Measurements from ENCODE around the gene BRD3OS.

The BRD3OS gene

DNA sequence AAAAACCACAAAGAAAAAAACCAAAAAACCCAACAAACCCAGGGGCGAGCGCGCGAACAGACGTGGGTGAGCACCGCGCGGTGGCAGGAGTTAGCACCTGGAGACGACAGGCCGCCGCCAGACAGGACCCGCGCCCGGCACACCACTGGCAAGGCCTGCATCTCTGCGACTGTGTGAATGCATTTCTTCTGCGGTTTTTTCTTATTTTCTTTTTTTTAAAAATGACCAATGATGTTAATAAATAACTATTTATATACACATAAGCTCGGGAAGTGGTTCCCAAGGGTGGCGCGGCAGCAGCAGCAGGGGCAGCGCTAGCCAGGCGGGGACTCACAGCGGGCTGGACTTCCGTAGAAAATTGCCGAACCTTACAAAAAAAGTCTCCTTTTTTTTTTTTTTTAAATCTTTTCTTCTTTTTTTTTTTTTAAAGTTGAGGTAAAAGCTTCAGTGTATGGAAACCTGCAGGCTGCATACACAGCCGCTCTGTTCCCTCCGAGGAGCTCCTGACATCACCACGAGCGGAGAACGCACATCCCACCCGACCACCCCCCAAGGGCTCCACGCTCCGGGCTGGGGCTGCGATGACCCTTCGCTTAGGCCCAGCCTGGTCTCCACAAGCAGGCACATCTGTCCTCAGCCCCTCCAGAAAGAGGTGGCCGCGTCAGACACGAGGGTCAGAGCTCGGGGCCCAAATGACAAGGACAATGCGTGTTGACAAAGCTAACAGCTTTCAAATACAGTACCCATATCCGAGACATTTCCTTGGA, 7.4 kb downstream of the BRD3OS start:
- in situ Hi-C loops (cut with MboI; ENCODE audit: low sequenced_read_pairs) = no loop called here

DNA sequence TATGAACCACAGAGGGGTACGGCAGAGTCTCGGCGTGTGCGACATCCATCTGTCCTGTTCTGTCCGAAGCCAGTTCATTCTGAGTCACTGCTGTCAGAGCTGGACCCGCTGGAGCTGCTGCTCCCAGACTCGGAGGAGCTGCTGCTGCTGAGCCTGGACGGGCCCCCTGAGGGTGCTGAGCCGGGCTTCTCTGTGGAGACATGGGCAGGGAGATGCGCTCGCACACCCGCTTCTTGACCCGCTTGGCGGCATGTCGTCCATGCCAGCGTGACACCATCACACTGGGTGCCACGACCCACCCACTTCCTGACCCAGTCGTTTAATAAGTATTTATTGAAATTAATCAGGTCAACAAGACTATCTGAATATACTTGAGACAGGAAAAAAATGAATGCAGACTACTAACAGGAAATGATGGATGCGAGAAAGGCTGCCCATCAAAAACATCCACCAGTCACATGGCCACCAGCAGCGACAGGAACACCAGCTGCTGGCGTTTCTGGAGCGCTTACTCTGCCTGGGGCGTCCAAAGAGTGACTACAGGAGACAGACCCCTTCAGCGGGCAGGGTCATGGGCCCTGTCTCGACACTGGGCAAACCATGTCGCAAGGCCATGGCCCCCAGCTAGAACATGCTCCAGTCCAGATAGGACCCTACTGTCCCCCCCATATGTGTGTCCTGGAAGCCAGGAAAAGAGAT, 8.4 kb downstream of the BRD3OS start:
- in situ Hi-C loops (cut with MboI; ENCODE audit: low sequenced_read_pairs) = no loop called here

- in situ Hi-C loops (cut with MboI; ENCODE audit: low sequenced_read_pairs) = no loop called here
These were observed 9.1 kb downstream of the BRD3OS start for GRCh38 chr9:134034215-134035040.

DNA sequence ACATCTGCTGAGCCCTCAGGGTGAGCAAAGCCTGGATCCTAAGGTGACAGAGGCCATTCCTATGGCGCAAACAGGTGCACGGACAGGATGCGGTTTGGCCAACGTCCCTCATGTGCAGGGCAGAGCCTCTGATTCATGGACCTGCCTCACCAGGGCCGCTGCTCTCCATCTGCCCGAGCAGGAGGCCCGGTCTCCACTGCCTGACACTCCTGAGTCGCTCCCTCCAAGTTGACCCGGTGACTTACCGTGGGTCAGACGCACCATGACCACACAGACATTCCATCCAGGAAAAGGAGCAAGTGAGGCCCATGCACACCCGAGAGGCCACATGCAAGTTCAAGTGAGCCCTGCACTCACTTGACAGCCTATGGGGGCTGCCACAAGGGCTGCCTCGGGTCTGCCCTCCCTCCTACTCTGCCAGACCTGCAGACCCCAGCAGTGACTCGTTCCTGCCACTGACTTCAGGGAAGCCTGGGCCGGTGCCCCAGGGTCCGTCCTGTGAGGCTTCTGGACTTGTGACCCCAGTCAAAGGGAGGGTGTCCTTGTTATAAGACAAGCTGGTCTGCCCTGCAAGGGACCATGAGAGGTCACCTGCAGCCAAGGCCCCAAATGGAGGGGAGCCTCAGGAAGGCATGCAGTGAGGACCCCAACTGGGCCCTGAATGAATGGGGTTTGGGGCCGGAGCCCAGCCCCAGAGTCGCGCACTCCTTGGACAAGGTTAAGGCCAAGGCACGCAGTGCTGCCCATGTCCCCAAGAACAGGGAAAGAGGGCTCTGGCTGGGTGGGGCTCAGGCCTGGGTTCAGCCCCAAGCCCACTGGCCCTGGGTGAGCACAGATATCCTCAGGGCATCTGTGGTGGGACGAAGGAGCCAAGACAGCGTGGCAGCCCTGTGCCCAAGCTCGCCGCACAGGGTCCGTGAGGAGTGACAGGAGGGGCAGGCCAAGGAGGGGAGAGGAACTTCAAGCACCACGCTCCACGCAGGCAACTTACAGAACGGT, 10.1 kb downstream of the BRD3OS start:
- in situ Hi-C loops (cut with MboI; ENCODE audit: low sequenced_read_pairs) = no loop called here

GRCh38 chr9:134036130-134036529, 10.8 kb downstream of the BRD3OS start:
- in situ Hi-C loops (cut with MboI; ENCODE audit: low sequenced_read_pairs) = no loop called here

DNA sequence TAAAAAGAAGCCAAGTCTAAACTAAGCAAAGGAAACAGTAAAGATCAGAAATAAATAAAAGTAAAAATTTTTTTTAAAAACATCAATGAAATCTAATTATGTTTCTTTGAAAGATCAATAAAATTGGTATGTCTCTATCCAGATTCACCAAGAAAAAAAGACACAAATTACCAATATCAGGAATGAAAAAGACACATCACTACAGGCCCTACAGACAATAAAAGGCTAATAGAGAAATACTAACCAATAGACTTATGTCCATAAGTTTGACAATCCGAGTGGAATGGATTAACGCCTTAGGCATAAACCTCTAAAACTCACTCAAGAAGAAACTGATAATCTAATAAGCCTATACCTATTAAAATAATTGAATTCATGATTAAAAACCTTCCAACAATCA, 12.4 kb downstream of the BRD3OS start:
- in situ Hi-C loops (cut with MboI; ENCODE audit: low sequenced_read_pairs) = no loop called here

- in situ Hi-C loops (cut with MboI; ENCODE audit: low sequenced_read_pairs) = no loop called here
These were observed 14.3 kb downstream of the BRD3OS start for GRCh38 chr9:134039386-134040175.

DNA sequence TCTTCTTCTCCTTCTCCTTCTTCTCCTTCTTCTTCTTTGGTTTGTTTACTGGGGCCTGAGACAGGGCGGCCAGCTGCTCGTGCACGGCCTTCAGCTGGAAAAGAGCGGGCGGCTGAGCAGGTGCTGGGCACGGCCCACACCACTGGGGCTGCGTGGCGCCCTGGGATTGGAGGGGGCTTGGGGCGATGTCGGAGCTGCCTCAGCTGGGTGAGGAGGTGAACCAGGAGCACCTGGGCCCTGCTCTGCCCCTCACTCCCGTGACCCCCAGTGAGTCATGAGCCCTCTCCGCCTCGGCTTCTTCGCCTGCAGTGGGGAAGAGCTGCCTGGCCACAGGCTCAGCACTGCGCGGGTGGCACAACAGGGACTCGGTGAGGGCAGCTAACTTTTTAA, 14.9 kb downstream of the BRD3OS start:
- in situ Hi-C loops (cut with MboI; ENCODE audit: low sequenced_read_pairs) = no loop called here

DNA sequence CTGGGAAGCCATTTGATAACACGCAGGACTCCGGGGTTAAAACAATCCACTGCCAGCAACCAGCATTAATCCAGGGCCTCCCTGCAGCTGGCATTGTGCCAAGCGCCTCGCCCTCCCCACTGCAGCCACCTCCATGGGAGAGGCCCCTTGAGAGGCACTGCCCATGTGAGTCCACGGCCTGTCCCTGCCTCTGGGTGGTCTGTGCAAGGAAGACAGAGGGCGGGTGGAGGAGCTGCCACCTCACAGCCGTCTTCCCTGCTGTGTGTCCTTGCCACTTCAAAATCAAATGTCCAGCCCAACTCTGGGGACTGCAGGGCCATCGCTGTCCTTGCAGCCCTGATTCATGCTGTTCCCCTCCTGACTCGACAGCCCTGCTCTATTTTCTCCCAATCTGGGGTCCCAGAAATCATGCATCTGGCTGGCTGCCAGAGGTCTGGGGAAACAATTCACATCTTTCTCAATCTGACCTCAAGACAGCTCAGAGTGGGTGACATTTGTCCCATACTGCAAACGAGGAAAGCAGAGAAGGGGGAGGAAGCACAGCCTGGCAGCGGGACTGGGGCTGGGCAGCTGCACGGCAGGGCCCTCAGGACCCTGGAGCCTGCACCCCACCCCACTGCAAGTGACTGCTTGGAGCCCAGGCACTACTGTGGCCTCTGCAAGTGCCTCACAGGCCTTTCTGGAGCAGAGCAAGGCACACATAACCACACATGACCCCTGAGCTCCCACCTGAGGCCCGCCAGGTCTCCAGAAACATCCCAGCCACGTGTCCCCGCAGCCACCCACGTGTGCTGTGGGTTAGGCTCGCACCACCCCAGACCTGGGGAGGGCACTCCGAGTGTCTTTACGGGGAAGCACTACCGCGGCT, 15.7 kb downstream of the BRD3OS start:
- in situ Hi-C loops (cut with MboI; ENCODE audit: low sequenced_read_pairs) = no loop called here

DNA sequence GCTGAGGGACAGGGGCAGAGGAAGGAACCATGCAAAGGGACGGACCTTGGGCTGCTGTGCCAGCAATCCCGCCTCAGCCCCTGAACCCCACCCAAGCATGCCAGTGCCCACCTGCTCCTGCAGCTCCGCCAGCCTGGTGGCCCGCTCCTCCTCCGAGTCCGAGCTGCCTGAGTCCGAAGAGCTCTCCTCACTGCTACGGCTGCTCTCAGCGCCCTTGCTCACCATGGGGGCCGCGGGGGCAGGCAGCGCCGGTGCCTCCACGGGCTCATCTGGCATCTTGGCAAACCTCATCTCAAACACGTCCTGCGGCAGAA, 16.3 kb downstream of the BRD3OS start:
- in situ Hi-C loops (cut with MboI; ENCODE audit: low sequenced_read_pairs) = no loop called here

- in situ Hi-C loops (cut with MboI; ENCODE audit: low sequenced_read_pairs) = no loop called here
These were observed 18.3 kb downstream of the BRD3OS start for GRCh38 chr9:134043531-134043988.

DNA sequence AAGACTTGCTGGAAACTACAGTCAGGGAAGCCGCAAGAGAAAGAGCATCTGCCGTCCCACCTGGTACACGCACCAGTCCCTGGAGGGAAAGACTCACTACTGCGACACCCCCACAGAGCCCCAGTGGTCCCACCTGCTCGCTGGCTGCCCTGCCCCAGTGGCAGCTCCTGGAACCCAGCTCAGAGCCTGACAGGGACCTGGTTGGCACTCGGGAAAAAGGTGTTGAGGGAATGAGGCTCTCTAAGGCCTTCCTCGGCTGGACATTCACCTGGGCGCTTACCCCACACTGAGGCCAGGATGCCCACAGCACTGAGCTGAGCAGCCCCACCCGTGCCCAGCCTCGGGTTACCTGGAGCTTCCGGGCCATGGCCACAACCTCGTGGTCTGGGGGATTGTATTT, 19.7 kb downstream of the BRD3OS start:
- in situ Hi-C loops (cut with MboI; ENCODE audit: low sequenced_read_pairs) = no loop called here

GRCh38 chr9:134045841-134046544, 20.7 kb downstream of the BRD3OS start:
- in situ Hi-C loops (cut with MboI; ENCODE audit: low sequenced_read_pairs) = no loop called here

DNA sequence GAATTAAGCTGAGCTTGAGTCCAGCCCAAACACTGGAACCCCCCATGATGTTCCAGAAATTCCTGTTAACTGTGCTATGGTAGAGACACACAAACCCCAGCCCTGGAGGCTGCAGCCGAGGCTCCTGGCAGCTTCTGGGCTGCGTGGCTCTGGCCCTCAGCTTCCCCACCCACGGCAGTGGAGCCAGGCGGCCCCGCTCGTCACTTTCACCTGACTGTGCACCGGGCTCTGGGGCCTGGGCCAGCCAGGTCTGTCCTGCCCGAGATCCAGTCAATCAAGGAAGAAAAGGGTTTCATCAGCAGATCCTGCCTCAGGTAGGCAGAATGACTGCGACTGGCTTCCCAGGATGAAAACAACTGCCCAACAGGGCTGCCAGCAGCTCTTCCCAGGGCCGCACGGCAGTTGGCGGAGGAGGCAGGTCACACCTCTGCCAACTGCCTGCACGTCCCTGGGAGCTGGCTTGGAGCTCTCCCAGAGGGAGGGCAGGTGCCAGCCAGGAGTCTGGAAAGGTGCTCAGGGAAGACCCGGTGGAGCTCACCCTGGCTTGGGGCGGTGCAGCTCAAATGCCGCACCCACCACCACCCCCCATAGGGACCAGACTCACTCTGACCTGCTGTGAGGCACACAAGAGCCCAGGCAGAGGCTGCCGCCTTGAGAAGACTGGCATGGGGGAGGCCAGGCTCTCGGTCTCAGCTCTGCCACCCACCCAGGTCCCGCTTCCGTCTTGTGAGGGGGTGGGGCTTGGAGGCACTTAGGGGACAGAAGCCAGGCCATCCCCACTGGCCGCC, 21.8 kb downstream of the BRD3OS start:
- in situ Hi-C loops (cut with MboI; ENCODE audit: low sequenced_read_pairs) = no loop called here

GRCh38 chr9:134047868-134048581, 22.7 kb downstream of the BRD3OS start:
- in situ Hi-C loops (cut with MboI; ENCODE audit: low sequenced_read_pairs) = no loop called here

GRCh38 chr9:134048582-134048968, 23.3 kb downstream of the BRD3OS start:
- in situ Hi-C loops (cut with MboI; ENCODE audit: low sequenced_read_pairs) = no loop called here

- in situ Hi-C loops (cut with MboI; ENCODE audit: low sequenced_read_pairs) = no loop called here
These were observed 24.0 kb downstream of the BRD3OS start for GRCh38 chr9:134049236-134049635.

Data from HL-60/S4 treated with retinoic acid at 250 ng/mL for 4 days and 3 days (cell line).